SKM-1 (cell line): ENCODE results near the gene GPR52.
"Not testable (repeated sequence)": the region's sequence is repeated elsewhere in the genome, so short reads cannot be mapped to it uniquely, and the experiment has no call there.

Experiments used
- DNase-seq: peaks from one replicate; lab custom pipeline; 2025; ENCODE audit not compliant: unreplicated experiment; lab: John Stamatoyannopoulos, UW

Gene GPR52

GRCh38 chr1:174447866-174448530, at the start of gene GPR52:
Gene GPR52 (plus strand): TSS chr1:174447964. CDS start chr1:174448112, 148 bp downstream.
- no peak for DNase-seq

GRCh38 chr1:174398246-174398645, 49.5 kb upstream of the GPR52 start:
- no peak for DNase-seq

- DNase-seq, result no peak
Measured at GRCh38 chr1:174399211-174399610, 48.6 kb upstream of the GPR52 start.

- DNase-seq, result no peak
Measured at GRCh38 chr1:174401075-174401474, 46.7 kb upstream of the GPR52 start.

GRCh38 chr1:174405219-174405618, 42.5 kb upstream of the GPR52 start:
- no peak for DNase-seq

GRCh38 chr1:174406421-174406820, 41.3 kb upstream of the GPR52 start:
- no peak for DNase-seq

- no peak for DNase-seq
Measured at GRCh38 chr1:174407665-174408064, 40.1 kb upstream of the GPR52 start.

GRCh38 chr1:174408146-174408545, 39.6 kb upstream of the GPR52 start:
- no peak for DNase-seq

GRCh38 chr1:174409801-174410200, 38.0 kb upstream of the GPR52 start:
- DNase-seq, result not testable (repeated sequence)

- no peak for DNase-seq
Measured at GRCh38 chr1:174413632-174414031, 34.1 kb upstream of the GPR52 start.

- DNase-seq, result no peak
Measured at GRCh38 chr1:174414203-174414602, 33.6 kb upstream of the GPR52 start.

GRCh38 chr1:174415506-174415905, 32.3 kb upstream of the GPR52 start:
- DNase-seq, result no peak

- DNase-seq, result no peak
Measured at GRCh38 chr1:174417921-174418320, 29.8 kb upstream of the GPR52 start.

GRCh38 chr1:174425121-174425520, 22.6 kb upstream of the GPR52 start:
- no peak for DNase-seq

- DNase-seq, result no peak
Measured at GRCh38 chr1:174426153-174426552, 21.6 kb upstream of the GPR52 start.

- DNase-seq, result no peak
Measured at GRCh38 chr1:174428033-174428432, 19.7 kb upstream of the GPR52 start.

- DNase-seq, result no peak
Measured at GRCh38 chr1:174428739-174429138, 19.0 kb upstream of the GPR52 start.

- no peak for DNase-seq
Measured at GRCh38 chr1:174433451-174433850, 14.3 kb upstream of the GPR52 start.

GRCh38 chr1:174445351-174445750, 2.4 kb upstream of the GPR52 start:
- no peak for DNase-seq

- no peak for DNase-seq
Measured at GRCh38 chr1:174445817-174446216, 1.9 kb upstream of the GPR52 start.

- DNase-seq, result no peak
Measured at GRCh38 chr1:174448531-174448883, 743 bp downstream of the GPR52 start.

GRCh38 chr1:174448974-174449373, 1.2 kb downstream of the GPR52 start:
- no peak for DNase-seq

- no peak for DNase-seq
Measured at GRCh38 chr1:174451408-174451807, 3.6 kb downstream of the GPR52 start.
